DMS53 (cell line): ENCODE results near the gene UPB1.

Source experiments
- DNase-seq: peaks from one replicate; lab custom pipeline; 2025; lab: John Stamatoyannopoulos, UW

The UPB1 gene

GRCh38 chr22:24494528-24495364, at the start of gene UPB1:
Gene UPB1 (plus strand): TSS chr22:24495332. CDS start chr22:24495404, 72 bp downstream.
- no peak for DNase-seq

GRCh38 chr22:24445481-24446259, 49.5 kb upstream of the UPB1 start:
- DNase-seq, result no peak

DNA sequence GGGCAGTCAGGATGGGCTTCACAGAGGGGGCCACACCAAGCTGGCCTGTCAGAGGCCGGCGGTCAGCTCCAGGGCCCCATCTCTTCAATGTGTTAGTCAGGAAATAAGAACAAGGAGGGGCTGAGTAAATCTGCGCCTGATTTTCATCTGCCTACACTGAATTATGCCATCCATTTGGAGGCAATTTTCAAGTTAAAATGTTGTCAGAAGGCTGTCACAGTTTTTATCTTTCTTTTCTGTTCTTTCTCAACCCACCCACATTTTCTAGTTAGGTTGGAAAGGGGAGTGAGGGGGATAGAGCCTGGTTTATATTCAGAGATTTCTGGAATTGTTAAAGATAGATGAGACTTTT, 48.9 kb upstream of the UPB1 start:
- DNase-seq, result no peak

DNA sequence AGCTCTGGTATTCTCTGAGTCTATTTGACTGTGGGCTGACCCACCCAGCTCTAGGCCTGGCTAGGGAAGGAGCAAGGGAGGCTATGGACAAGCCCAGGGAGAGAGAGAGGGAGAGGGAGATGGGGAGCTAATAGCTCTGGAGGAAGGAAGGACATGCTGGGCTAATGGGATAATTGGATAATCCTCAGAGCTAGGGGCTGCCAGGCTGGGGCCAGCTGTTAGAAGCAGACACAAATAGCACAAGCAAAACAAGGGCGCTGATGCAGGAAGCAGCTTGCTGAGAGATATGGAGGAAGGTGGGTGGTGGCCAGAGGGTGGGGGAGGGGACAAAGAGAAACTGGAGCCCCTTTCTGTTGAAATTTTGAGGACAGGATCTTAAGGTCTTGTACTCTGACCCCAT, 44.5 kb upstream of the UPB1 start:
- DNase-seq, result no peak

DNA sequence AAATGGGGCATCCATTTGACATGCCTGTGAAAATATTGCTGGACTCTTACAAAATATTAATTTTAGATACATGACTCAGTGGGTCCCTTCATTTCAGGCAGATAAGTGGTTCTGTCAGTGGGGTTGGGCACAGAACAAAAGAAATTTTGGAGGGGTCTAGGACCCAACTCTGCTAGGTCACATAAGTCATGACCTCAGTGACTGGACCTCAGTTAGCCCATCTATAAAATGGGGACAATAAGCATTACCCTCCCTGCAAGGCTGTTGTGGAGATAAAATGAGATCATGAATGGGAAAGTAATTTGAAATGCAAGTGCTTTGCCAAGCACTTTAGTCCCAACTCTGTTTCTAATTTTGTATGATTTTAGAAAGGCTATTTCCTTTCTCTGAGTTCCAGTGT, 44.0 kb upstream of the UPB1 start:
- no peak for DNase-seq

- no peak for DNase-seq
Observed at GRCh38 chr22:24453853-24454252, 41.3 kb upstream of the UPB1 start.

DNA sequence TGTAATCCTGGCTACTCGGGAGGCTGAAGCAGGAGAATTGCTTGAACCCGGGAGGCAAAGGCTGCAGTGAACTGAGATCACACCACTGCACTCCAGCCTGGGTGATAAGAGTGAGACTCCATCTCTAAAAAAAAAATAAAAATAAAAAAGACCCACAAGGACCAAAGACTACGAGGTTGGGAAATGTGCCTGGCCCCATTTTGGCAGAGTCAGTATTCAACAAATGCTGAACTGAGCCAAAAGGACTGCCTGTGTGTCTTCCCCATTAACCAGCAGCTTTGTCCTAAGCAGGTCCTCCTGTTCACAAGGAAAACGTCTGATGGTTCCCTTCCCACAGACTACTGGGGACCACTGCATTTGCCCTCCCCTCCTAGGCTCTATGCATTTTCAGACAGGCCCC, 40.1 kb upstream of the UPB1 start:
- no peak for DNase-seq

- no peak for DNase-seq
Observed at GRCh38 chr22:24455751-24456426, 39.2 kb upstream of the UPB1 start.

- DNase-seq, result no peak
Observed at GRCh38 chr22:24457894-24458420, 37.2 kb upstream of the UPB1 start.

DNA sequence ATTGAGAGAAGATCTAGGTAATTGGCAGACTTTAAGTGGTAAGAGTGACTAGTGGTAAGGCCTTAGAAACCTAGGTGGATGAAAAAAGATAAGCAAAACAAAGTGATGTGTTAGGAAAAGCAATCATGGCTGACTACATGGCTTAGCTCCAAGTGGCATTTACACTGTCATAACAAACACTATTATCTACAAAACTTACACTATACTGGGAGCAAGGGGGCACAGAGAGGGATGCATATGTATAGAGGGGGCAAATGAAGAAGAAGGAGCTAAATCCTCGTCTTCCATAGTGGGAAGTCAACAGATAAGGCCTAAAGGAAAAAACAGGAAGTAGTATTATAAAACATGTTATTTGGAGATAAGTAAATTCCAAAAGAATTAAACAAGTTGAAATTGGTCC, 35.2 kb upstream of the UPB1 start:
- DNase-seq, result no peak

DNA sequence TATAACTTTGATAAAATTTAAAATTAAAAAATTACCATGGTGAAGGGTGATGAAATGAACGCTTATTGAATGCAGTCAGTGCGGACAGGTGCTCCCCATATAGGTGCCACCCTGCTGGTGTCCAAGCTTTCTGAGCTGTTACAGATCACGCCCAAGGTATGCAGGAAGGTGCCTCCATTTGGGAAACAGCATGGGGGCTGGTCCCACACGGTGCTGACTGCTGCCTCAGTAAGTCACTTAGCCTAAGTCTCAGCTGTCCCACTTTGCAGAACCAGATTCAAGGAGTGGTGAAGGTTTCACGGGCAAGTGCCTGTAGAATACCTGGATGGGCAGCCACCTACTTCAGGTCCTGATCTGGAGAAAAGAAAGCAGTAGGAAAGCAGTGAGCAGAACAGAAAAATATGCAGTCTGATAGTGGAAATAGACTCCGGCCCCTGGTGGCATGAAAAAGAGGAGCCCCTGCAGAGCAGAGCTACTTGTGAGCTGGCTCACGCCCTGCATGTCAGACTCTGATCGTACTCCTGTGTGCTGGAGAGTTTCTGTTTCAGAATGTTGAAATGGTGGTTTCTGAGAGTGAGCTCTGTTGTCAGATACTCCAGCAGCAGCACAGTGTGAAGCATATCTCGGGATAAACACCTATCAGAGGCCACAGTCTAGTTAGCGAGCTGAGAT, 34.6 kb upstream of the UPB1 start:
- no peak for DNase-seq

GRCh38 chr22:24463071-24463760, 31.9 kb upstream of the UPB1 start:
- DNase-seq, result no peak

DNA sequence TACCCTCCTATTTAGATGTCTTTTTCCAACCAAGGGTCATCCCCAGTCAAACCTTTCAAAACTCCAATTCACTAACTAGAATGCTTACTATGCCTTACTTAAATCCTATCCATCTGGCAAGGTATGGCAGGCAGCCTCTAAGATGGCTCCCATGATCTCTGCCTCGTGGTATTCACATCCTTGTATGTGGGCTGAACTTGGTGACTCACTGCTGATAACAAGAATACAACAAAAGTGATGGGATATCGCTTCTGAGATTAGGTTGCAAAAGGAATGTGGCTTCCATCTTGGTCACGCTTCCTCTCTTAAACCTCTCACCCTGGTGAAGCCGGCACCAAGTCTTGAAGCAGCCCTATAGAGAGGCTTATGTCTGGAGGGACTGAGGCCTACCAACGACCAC, 29.6 kb upstream of the UPB1 start:
- no peak for DNase-seq

DNA sequence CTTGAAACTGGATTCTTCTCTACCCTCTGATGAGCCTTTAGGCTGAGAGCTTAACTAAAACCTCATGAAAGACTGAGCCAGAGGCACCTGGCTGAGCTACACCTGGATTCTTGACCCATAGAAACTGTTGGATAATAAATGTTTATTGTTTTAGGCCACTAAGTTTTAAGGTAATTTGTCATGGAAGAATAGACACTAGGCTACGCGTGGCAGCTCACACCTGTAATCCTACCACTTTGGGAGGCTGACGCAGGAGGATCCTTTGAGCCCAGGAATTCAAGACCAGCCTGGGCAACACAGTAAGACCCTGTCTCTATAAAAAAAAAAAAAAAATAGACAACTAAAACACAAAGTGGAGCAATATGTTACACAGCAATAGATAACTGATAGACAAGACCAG, 29.2 kb upstream of the UPB1 start:
- DNase-seq, result no peak

DNA sequence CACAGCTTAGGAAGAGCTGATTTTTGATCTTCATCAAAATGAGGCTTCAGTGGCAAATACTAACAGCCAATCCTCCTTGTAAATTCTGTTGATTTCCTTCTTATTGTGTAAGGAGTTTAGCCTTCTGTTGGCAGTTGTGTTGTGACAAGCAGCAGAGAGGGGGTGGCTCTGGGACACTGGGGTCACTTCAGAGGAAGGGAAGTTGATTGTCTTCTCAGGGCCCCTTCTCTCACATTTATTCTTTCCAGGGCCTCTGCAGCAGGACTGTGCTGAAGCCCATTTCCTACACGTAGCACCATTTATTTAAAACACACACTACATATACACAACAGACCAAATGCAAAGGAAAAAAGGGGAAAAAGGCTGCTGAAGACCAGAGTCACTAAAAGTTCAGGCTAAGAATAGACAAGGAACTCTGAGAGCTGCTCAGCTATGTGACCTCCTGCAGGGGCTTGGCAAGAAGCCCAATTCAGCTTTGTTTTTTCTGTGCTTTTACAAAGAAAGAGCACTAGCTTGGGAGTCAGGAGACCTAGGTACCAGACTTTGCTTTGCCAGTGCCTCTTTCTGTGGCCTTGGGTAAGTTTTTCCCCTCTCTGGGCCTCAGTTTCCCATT, 28.3 kb upstream of the UPB1 start:
- DNase-seq, result no peak

- no peak for DNase-seq
Observed at GRCh38 chr22:24467340-24467739, 27.8 kb upstream of the UPB1 start.

DNA sequence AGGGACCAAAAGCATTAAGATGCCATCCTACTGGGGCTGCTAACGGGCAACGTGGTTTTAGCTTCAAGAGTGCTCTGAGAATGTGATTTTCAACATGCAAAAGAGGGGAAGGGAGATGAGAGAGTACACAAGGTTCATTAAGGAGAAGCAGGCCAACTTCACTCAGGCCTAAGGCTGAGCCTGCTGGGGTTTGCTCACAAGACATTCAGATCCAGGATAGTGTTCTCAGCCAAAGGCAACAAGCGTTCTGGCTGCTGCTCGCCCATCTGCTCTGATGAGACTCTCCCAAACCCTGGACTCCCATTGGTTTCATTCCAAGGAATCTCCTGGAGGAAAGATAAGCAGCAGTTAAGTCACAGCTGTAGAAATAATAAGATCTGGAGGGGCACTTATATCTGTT, 23.6 kb upstream of the UPB1 start:
- DNase-seq, result no peak

- no peak for DNase-seq
Observed at GRCh38 chr22:24473284-24473683, 21.8 kb upstream of the UPB1 start.

DNA sequence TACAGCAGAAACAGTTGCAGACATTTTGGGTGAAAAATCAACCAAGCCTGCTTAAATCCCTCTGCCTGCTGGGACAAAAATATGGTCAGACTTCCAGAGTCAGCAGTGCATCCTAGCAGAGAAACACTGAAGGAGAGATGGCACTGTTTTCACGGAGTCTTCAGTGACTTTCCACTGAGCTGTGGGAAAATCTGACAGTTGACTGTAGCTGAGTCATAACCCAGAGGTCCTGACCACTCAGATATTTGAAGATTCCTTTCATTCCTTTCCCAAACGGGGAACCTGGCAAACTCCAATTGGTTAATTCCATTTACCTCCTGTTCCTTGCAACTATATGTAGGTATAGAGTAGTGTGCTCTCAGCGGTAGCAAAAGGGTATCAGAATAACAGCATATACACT, 20.9 kb upstream of the UPB1 start:
- DNase-seq, result no peak

- DNase-seq, result no peak
Observed at GRCh38 chr22:24474649-24475255, 20.4 kb upstream of the UPB1 start.

DNA sequence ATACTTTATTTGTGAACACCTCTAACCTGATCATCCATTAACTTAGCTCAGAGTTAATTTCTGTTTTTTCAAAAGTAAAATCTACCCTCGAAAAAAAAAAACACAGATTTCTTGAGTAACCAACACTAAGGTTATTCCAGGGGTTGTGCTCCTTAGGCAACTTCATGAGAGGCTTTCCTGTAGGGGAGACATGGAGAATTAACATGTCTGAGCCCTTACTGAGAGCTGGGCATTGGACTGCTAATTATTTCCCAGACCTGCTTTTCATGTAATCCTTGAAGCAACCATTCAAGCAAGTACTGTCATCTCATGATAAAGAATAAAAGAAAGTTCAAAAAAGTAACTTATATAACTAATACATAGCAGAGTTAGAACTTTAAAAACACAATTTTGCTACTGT, 13.5 kb upstream of the UPB1 start:
- no peak for DNase-seq
